Measurements from ENCODE around the gene CA11. TPM values are rescaled to one million over a fixed set of nuclear protein-coding genes. Genes with fewer than 3 reads are reported as not detected.

The CA11 gene
- total RNA-seq, 1 donor from 2014 or later: 9.1 TPM

- no peak within 1 kb of the TSS for H3K27ac Mint-ChIP-seq (ENCODE audit: unreplicated experiment)
- no peak within 1 kb of the TSS for H3K4me3 Mint-ChIP-seq (ENCODE audit: unreplicated experiment)
- H3K27me3 Mint-ChIP-seq (ENCODE audit: low read depth): no peaks in the 10 kb centered on the region
Measured at GRCh38 chr19:48606463-48607358, 39.3 kb downstream of the CA11 start, which contains the start of gene SPACA4. SPACA4 (plus strand) TSS chr19:48606742; CDS start chr19:48606979, 237 bp downstream.

DNA sequence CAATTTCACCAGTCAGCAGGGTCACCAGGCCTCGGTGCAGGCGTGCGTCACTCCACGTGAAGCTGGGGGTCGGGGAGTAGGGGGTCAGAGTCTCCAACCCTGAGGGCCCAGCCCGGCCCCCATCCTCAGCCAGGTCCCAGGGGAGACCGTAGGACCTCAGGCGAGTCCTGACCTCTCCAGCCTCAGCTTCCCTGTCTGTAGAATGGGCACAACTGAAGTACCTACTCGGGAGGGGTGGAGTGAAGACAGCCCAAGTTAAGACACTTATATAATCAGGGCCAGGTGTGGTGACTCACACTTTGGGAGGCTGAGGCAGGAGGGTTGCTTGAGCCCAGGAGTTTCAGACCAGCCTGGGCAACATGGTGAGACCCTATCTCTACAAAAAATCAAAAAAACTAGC is 42.1 kb downstream of the CA11 start:
- TF ChIP-seq, protein P1, sequence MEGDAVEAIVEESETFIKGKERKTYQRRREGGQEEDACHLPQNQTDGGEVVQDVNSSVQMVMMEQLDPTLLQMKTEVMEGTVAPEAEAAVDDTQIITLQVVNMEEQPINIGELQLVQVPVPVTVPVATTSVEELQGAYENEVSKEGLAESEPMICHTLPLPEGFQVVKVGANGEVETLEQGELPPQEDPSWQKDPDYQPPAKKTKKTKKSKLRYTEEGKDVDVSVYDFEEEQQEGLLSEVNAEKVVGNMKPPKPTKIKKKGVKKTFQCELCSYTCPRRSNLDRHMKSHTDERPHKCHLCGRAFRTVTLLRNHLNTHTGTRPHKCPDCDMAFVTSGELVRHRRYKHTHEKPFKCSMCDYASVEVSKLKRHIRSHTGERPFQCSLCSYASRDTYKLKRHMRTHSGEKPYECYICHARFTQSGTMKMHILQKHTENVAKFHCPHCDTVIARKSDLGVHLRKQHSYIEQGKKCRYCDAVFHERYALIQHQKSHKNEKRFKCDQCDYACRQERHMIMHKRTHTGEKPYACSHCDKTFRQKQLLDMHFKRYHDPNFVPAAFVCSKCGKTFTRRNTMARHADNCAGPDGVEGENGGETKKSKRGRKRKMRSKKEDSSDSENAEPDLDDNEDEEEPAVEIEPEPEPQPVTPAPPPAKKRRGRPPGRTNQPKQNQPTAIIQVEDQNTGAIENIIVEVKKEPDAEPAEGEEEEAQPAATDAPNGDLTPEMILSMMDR (IDR thresholded peaks at IDR 0.05): no peak
- DNase-seq (ENCODE audit: low spot score): no peak
- Mint-ChIP-seq H3K4me1 (ENCODE audit: low read depth) (no peaks in the 10 kb centered on the region), H3K36me3 (ENCODE audit: low read depth) (no peaks in the 10 kb centered on the region), H3K4me3 (ENCODE audit: unreplicated experiment) (no peak overlapping the region), H3K27ac (ENCODE audit: unreplicated experiment) (no peak overlapping the region), H3K9me3 (ENCODE audit: low read depth) (no peaks in the 10 kb centered on the region), H3K27me3 (ENCODE audit: low read depth) (no peaks in the 10 kb centered on the region)

More at GRCh38 chr19:48606463-48607358, 39.3 kb downstream of the CA11 start, which contains the start of gene SPACA4:
- Mint-ChIP-seq H3K36me3 (ENCODE audit: low read depth) (no peaks in the 10 kb centered on the region), H3K9me3 (ENCODE audit: low read depth) (no peaks in the 10 kb centered on the region), H3K4me1 (ENCODE audit: low read depth) (no peaks in the 10 kb centered on the region)
- no peak for DNase-seq (ENCODE audit: low spot score)
- TF ChIP-seq, protein P1 (IDR thresholded peaks at IDR 0.05): no peak

DNA sequence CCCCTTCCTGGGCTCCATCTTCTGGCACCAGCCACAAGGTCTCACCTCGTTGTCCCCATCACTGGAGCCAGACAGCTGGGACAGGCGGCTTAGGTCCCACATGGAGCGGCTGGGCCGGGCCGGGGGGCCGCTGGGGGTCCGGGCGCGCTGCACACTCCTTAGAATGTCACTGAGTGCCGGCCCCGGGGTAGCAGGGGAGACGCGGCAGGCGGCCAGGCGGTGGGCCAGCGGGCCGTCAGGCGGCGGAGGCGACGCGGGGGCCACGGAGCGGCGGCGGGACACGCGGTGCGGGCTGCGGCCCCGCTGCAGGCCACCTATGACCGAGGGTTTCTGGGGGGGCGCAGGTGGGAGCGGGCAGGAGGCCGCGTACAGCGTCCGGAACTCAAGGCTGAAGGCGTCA is 42.5 kb downstream of the CA11 start:
- Mint-ChIP-seq H3K4me3 (ENCODE audit: unreplicated experiment) (no peak overlapping the region), H3K4me1 (ENCODE audit: low read depth) (no peaks in the 10 kb centered on the region), H3K27ac (ENCODE audit: unreplicated experiment) (no peak overlapping the region), H3K9me3 (ENCODE audit: low read depth) (no peaks in the 10 kb centered on the region), H3K27me3 (ENCODE audit: low read depth) (peaks cover 3% of the 10 kb centered on the region), H3K36me3 (ENCODE audit: low read depth) (no peaks in the 10 kb centered on the region)
- TF ChIP-seq, protein P1 (IDR thresholded peaks at IDR 0.05): no peak
- DNase-seq (ENCODE audit: low spot score): no peak

DNA sequence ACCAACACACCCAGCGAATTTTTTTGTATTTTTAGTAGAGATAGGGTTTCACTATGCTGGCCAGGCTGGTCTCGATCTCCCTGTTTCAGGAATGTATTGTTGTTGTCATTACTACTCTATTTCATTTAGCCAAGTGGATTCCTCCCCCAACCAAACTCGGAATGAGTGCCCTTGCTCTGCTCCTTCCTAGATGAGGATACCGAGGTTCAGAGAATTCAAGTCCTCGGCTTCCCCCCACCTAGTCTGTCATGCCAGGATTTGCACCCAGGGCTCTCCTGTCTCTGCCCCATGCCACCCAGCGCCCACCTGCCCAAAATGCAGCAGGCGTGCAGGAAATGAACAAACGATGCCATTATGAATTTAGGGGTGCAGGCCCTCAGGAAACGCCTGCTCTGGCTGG is 43.0 kb downstream of the CA11 start:
- H3K4me1 Mint-ChIP-seq (ENCODE audit: low read depth): no peaks in the 10 kb centered on the region
- H3K9me3 Mint-ChIP-seq (ENCODE audit: low read depth): no peaks in the 10 kb centered on the region
- H3K4me3 Mint-ChIP-seq (ENCODE audit: unreplicated experiment): no peak overlapping the region
- peaks cover 4% of the 10 kb centered on the region for H3K27me3 Mint-ChIP-seq (ENCODE audit: low read depth)
- no peak for DNase-seq (ENCODE audit: low spot score)
- H3K36me3 Mint-ChIP-seq (ENCODE audit: low read depth): no peaks in the 10 kb centered on the region
- TF ChIP-seq, protein P1 (IDR thresholded peaks at IDR 0.05): no peak
- H3K27ac Mint-ChIP-seq (ENCODE audit: unreplicated experiment): no peak overlapping the region

DNA sequence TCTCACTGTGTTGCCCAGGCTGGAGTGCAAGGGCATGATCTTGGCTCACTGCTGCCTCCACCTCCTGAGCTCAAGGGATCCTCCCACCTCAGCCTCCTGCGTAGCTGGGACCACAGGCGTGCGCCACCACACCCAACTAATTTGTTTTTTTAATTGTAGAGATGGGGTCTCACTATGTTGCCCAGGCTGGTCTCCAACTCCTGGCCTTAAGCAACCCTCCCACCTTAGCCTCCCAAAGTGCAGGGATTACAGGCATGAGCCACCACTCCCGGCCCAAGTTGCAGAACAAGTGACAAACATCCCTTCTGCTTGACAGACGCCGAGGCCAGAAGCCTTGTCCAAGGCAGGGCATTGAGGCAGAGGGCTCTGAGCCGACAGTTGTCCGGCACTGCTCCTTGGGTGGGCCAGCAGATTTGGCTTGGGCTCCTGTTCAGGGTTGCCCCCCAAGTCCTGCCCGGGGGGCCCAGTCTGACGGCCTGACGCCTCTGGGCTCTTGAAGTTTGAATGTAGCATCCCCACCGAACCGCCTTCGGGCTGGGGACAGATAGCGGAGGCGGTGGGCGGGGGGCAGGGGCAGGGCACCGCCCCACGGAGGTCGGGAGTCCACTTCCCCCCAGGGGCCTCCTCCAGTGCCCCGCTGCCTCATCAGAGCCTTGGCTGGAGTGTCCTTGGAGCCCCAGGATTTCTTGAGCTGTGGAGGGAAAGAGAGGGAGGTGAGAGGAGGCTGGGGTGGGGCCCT is 45.1 kb downstream of the CA11 start:
- TF ChIP-seq, protein P1 (IDR thresholded peaks at IDR 0.05): no peak
- Mint-ChIP-seq H3K9me3 (ENCODE audit: low read depth) (no peaks in the 10 kb centered on the region), H3K4me3 (ENCODE audit: unreplicated experiment) (no peak overlapping the region), H3K27ac (ENCODE audit: unreplicated experiment) (no peak overlapping the region), H3K27me3 (ENCODE audit: low read depth) (peaks cover 4% of the 10 kb centered on the region), H3K36me3 (ENCODE audit: low read depth) (no peaks in the 10 kb centered on the region), H3K4me1 (ENCODE audit: low read depth) (no peaks in the 10 kb centered on the region)
- no peak for DNase-seq (ENCODE audit: low spot score)

Data from chondrocyte (in vitro differentiated cells).